ENCODE results near the gene ZMYM2. TPM values are rescaled to one million over a fixed set of nuclear protein-coding genes. Genes with fewer than 3 reads are reported as not detected.

ZMYM2 gene
- total and polyA plus RNA-seq, 10 of the 15 experiments (the other 5 are each of a cell fraction or from before 2014, with no cell fraction given): 9.5 to 60.4 (median 34.6) TPM

GRCh38 chr13:20033486-20033885, 75.0 kb downstream of the ZMYM2 start:
- in situ Hi-C loops (cut with MboI): no loop called here
- no peaks in the 10 kb centered on the region for H3K4me1 ChIP-seq (ENCODE audit: control insufficient read depth, insufficient read depth, low read length)
- no peaks in the 10 kb centered on the region for H3K9me3 ChIP-seq (replicated peaks; ENCODE audit: control insufficient read depth, insufficient read depth, low read length)
- ChIA-PET RAD21 (ENCODE audit: unreplicated experiment) (no interaction called here), SMC1A (ENCODE audit: uncharacterized antibody, unreplicated experiment) (no interaction called here), POLR2A (no interaction called here), CTCF (interaction anchor here (0.6 kb wide), 1 partner anchor 15 kb away, joined by 3 read pairs; no protein-coding TSS in a partner anchor)
- H3K79me2 ChIP-seq (ENCODE audit: control insufficient read depth, insufficient read depth, low read length): no peaks in the 10 kb centered on the region
- no peak overlapping the region for H3K4me3 ChIP-seq
- H3K9ac ChIP-seq (ENCODE audit: control insufficient read depth, insufficient read depth, low read length): no peak overlapping the region
- H3K27me3 ChIP-seq (replicated peaks in 1 of 2; ENCODE audit: control insufficient read depth in 2 of 2, insufficient read depth in 2 of 2, low read length in 1 of 2): no peaks in the 10 kb centered on the region
- no TSS peak for BruUV-seq (replicated peaks)
- 100% methylated on average over 1 of the region's 1 CpG for WGBS (ENCODE audit: insufficient coverage, insufficient replicate concordance, low lambda C conversion rate, missing lambda C conversion rate)
- FAIRE-seq: no peak
- H3K27ac ChIP-seq (ENCODE audit: control insufficient read depth, insufficient read depth): no peak overlapping the region
- H3K36me3 ChIP-seq (ENCODE audit: control insufficient read depth in 2 of 2, insufficient read depth in 2 of 2, low read length in 1 of 2): peaks cover 3 to 37% of the 10 kb centered on the region in 2 experiments; a peak in 3 of 4 replicates
- DNase-seq (ENCODE audit: low read depth, low spot score): no peak
- intact Hi-C loops (cut with micrococcal nuclease; ENCODE audit: unreplicated experiment): no loop called here
- ATAC-seq: no peak
- no peak overlapping the region for H3K4me2 ChIP-seq (ENCODE audit: control insufficient read depth, insufficient read depth)
- no peaks in the 10 kb centered on the region for H4K20me1 ChIP-seq (ENCODE audit: control insufficient read depth, insufficient read depth)
- H2AFZ ChIP-seq (ENCODE audit: control insufficient read depth, low read depth, low read length): no peak overlapping the region
- TF ChIP-seq CBX5 (IDR thresholded peaks at IDR 0.05; ENCODE audit: low read depth) (no peak), PML (IDR thresholded peaks at IDR 0.05; ENCODE audit: low read length) (no peak)

GRCh38 chr13:20035130-20035529, 76.6 kb downstream of the ZMYM2 start:
- no peak for FAIRE-seq
- WGBS (ENCODE audit: insufficient coverage, insufficient replicate concordance, low lambda C conversion rate, missing lambda C conversion rate): 99% methylated on average over 4 of the region's 4 CpGs
- no peak for TF ChIP-seq SMAD5 (IDR thresholded peaks at IDR 0.05; ENCODE audit: low read depth)
- no peak for TF ChIP-seq ZNF24 (IDR thresholded peaks at IDR 0.05)
- TF ChIP-seq IRF4 (IDR thresholded peaks at IDR 0.05; ENCODE audit: low read depth, low read length): no peak
- no peak for TF ChIP-seq SRF (IDR thresholded peaks at IDR 0.05; ENCODE audit: low read depth in 2 of 2, low read length in 2 of 2)
- TF ChIP-seq BCL11A (IDR thresholded peaks at IDR 0.05; ENCODE audit: low read depth, low read length): no peak
- TF ChIP-seq ELK1 (IDR thresholded peaks at IDR 0.05; ENCODE audit: low read depth, low read length): no peak
- TF ChIP-seq ZBTB40 (IDR thresholded peaks at IDR 0.05; ENCODE audit: borderline replicate concordance): no peak
- no peak for TF ChIP-seq IRF5 (IDR thresholded peaks at IDR 0.05; ENCODE audit: borderline replicate concordance)

More at GRCh38 chr13:20035130-20035529, 76.6 kb downstream of the ZMYM2 start:
- no peaks in the 10 kb centered on the region for H3K27me3 ChIP-seq (replicated peaks in 1 of 2; ENCODE audit: control insufficient read depth in 2 of 2, insufficient read depth in 2 of 2, low read length in 1 of 2)
- SMC1A ChIA-PET (ENCODE audit: uncharacterized antibody, unreplicated experiment): interaction anchor here (1.1 to 1.5 kb wide), 2 partner anchors 11 to 13 kb away, joined by 3 to 4 read pairs; no protein-coding TSS in a partner anchor
- ATAC-seq (no peak), DNase-seq (ENCODE audit: low read depth, low spot score) (no peak)
- no peak overlapping the region for H2AFZ ChIP-seq (ENCODE audit: control insufficient read depth, low read depth, low read length)
- CTCF ChIA-PET: no interaction called here
- POLR2A ChIA-PET: no interaction called here
- peaks cover 3 to 38% of the 10 kb centered on the region in 2 experiments; a peak in 2 of 4 replicates for H3K36me3 ChIP-seq (ENCODE audit: control insufficient read depth in 2 of 2, insufficient read depth in 2 of 2, low read length in 1 of 2)
- H3K4me1 ChIP-seq (ENCODE audit: control insufficient read depth, insufficient read depth, low read length): no peaks in the 10 kb centered on the region
- H3K27ac ChIP-seq (ENCODE audit: control insufficient read depth, insufficient read depth): no peak overlapping the region
- BruUV-seq (replicated peaks): no TSS peak
- H3K9ac ChIP-seq (ENCODE audit: control insufficient read depth, insufficient read depth, low read length): no peak overlapping the region
- H3K4me3 ChIP-seq: no peak overlapping the region
- H3K9me3 ChIP-seq (replicated peaks; ENCODE audit: control insufficient read depth, insufficient read depth, low read length): no peaks in the 10 kb centered on the region
- in situ Hi-C loops (cut with MboI) (no loop called here), intact Hi-C loops (cut with micrococcal nuclease; ENCODE audit: unreplicated experiment) (no loop called here)
- RAD21 ChIA-PET (ENCODE audit: unreplicated experiment): no interaction called here
- no peaks in the 10 kb centered on the region for H3K79me2 ChIP-seq (ENCODE audit: control insufficient read depth, insufficient read depth, low read length)
- no peaks in the 10 kb centered on the region for H4K20me1 ChIP-seq (ENCODE audit: control insufficient read depth, insufficient read depth)
- no peak overlapping the region for H3K4me2 ChIP-seq (ENCODE audit: control insufficient read depth, insufficient read depth)
